ENCODE measurements around the gene NEUROD4.
"Not testable (repeated sequence)": the region's sequence is repeated elsewhere in the genome, so short reads cannot be mapped to it uniquely, and the experiment has no call there.

The NEUROD4 gene

DNA sequence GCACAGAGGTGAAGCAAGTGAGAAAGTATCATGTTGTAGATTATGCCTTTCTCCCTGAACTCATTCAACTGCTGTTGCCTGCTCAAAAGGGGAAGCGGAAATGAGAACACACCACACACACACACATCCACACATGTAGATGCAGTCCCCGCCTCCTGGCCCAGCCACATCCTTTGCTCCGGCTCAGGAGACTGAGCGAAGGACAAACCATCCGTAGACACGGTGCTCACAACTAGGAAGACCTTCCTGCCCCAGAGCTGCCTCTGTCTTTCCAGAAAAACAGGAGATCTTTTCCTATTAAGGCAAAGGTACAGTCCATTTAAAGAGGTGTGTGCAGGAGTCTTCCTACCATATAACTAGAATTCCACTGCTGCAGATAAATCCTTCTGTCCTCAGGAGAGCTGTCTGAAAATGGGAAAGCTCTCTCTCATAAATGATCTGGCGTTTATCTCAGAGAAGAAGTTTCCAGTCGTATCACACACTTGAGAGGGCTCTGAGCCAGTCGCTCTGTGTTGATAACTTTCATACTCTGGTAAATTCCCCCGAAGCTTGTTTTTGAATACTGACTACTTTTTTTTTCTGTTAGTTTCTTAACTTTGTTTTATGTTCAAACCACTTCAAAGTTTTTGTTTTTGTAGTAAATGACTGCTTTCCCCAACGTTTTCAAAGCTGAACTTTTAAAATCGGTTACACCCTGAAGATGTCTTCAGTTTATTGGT, 35.0 kb upstream of the NEUROD4 start, which contains the start of gene TESPA1:
Gene TESPA1 (minus strand): TSS at position 105 of the 719 bp plus-strand sequence. CDS start 10,200 bp downstream, outside the sequence.
- no peak for DNase-seq (ENCODE audit: low read depth)
- H3K9ac ChIP-seq (ENCODE audit: low read length) = no peak within 1 kb of the TSS
- no peak within 1 kb of the TSS for H3K4me3 ChIP-seq (ENCODE audit: low read length)
- H3K4me1 ChIP-seq (ENCODE audit: control insufficient read depth, insufficient read depth, low read length) = no peaks in the 10 kb centered on the region
- H3K27me3 ChIP-seq (replicated peaks; ENCODE audit: control insufficient read depth, insufficient read depth, low read length) = peaks cover 35% of the 10 kb centered on the region
- H3K9me3 ChIP-seq (ENCODE audit: control insufficient read depth, low read length) = no peaks in the 10 kb centered on the region
- no peaks in the 10 kb centered on the region for H3K36me3 ChIP-seq (ENCODE audit: control insufficient read depth, insufficient read depth, low read length, severe bottlenecking)

DNA sequence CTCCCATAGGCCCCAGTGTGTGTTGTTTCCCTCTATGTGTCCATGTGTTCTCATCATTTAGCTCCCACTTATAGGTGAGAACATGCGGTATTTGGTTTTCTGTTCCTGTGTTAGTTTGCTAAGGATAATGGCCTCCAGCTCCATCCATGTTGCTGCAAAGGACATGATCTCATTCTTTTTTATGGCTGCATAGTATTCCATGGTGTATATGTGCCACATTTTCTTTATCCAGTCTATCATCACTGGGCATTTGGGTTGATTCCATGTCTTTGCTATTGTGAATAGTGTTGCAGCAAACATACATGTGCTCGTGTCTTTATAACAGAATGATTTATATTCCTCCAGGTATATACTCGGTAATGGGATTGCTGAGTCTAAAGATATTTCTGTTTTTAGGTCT, 33.0 kb upstream of the NEUROD4 start:
- not testable (repeated sequence) for H3K9me3 ChIP-seq (ENCODE audit: control insufficient read depth, low read length); DNase-seq (ENCODE audit: low read depth); H3K36me3 ChIP-seq (ENCODE audit: control insufficient read depth, insufficient read depth, low read length, severe bottlenecking); H3K4me1 ChIP-seq (ENCODE audit: control insufficient read depth, insufficient read depth, low read length); H3K4me3 ChIP-seq (ENCODE audit: low read length); H3K9ac ChIP-seq (ENCODE audit: low read length)
- H3K27me3 ChIP-seq (replicated peaks; ENCODE audit: control insufficient read depth, insufficient read depth, low read length) = peaks cover 46% of the 10 kb centered on the region

DNA sequence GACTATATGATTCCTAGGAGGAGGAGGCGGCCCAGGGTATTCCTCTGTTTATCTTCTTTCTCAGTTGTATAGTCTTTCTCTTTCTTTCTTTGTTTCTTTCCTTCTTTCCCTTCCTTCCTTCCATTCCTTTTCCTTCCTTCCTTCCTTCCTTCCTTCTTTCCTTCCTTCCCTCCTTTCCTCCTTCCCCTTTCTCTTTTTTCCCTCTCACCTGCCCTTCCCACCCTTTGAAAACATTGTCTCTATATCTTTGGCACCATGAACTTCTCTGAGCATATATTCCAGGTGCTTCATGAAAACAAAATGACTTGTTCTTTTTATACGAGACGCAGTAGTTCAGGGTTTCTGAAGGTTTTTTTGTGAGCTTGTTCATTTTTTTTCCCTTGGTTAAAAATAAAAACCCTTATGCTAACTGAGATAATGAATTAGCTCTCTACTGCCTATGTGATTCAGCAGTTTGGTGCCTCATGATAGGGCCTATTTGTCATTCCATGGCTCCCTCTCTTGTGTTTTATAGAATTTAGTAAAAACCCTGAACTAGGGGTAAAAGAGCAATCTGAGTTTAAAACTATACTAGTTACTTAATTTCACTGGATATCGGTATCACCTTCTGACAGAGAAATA, 32.1 kb upstream of the NEUROD4 start:
- Histone ChIP-seq H3K27me3 (replicated peaks; ENCODE audit: control insufficient read depth, insufficient read depth, low read length) (peaks cover 46% of the 10 kb centered on the region), H3K9me3 (ENCODE audit: control insufficient read depth, low read length) (no peaks in the 10 kb centered on the region), H3K4me3 (ENCODE audit: low read length) (no peak overlapping the region), H3K4me1 (ENCODE audit: control insufficient read depth, insufficient read depth, low read length) (no peaks in the 10 kb centered on the region), H3K9ac (ENCODE audit: low read length) (no peak overlapping the region), H3K36me3 (ENCODE audit: control insufficient read depth, insufficient read depth, low read length, severe bottlenecking) (no peaks in the 10 kb centered on the region)
- no peak for DNase-seq (ENCODE audit: low read depth)

DNA sequence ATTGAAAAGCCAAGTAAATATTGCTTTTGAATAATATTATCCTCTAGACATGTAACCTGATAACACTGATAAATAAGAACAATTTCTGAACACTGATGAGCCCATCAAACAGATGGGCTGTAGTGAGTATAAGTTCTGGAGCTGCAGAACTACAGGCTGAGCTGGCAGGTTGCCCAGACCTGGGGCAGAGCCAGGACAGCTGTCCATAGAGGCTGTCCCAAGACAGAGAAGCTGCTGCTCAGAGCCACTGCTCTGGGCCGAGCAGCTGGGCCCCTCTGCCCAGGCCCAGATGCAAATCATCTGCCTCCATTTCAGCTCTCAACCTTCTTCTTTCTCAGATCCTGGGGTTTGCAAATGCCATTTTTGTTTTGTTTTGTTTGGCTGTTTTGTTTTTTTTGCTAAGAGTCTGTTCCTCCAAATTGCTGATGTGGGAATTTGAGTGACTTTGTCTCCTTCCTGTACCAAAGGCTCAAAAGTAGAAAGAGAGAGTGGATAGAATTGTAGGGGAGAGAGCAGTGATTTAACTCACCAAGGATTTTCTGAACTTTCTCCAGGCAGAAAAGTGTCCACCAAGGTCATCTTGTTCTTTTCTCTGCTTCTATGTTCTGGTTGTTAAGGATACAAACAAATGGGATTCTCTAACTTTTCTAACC, 31.2 kb upstream of the NEUROD4 start:
- DNase-seq (ENCODE audit: low read depth) = peak; percentile 10
- Histone ChIP-seq H3K27me3 (replicated peaks; ENCODE audit: control insufficient read depth, insufficient read depth, low read length) (peaks cover 40% of the 10 kb centered on the region), H3K9ac (ENCODE audit: low read length) (no peak overlapping the region), H3K36me3 (ENCODE audit: control insufficient read depth, insufficient read depth, low read length, severe bottlenecking) (no peaks in the 10 kb centered on the region), H3K4me3 (ENCODE audit: low read length) (no peak overlapping the region), H3K9me3 (ENCODE audit: control insufficient read depth, low read length) (no peaks in the 10 kb centered on the region), H3K4me1 (ENCODE audit: control insufficient read depth, insufficient read depth, low read length) (no peaks in the 10 kb centered on the region)

DNA sequence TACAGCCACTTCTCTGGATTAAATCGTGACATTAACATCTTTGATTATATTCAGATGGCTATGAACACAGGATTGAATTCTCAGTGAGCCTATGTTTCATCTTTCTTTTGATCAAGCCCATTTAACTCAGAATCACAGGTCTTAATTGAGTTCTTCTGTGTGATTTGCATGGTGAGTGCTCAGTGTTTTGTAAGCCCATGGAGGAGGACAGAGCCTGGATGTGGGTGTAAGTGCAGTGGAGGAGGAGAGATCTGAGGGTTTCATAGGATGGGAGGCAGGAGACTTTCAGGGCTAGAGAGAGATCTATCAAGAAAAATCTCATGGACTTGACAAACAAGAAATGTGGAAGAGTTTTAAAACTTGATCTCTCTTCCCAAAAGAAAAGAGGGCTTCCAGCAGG, 29.9 kb upstream of the NEUROD4 start:
- Histone ChIP-seq H3K36me3 (ENCODE audit: control insufficient read depth, insufficient read depth, low read length, severe bottlenecking) (no peaks in the 10 kb centered on the region), H3K9ac (ENCODE audit: low read length) (no peak overlapping the region), H3K4me1 (ENCODE audit: control insufficient read depth, insufficient read depth, low read length) (no peaks in the 10 kb centered on the region), H3K9me3 (ENCODE audit: control insufficient read depth, low read length) (no peaks in the 10 kb centered on the region), H3K27me3 (replicated peaks; ENCODE audit: control insufficient read depth, insufficient read depth, low read length) (peaks cover 29% of the 10 kb centered on the region), H3K4me3 (ENCODE audit: low read length) (no peak overlapping the region)
- no peak for DNase-seq (ENCODE audit: low read depth)

DNA sequence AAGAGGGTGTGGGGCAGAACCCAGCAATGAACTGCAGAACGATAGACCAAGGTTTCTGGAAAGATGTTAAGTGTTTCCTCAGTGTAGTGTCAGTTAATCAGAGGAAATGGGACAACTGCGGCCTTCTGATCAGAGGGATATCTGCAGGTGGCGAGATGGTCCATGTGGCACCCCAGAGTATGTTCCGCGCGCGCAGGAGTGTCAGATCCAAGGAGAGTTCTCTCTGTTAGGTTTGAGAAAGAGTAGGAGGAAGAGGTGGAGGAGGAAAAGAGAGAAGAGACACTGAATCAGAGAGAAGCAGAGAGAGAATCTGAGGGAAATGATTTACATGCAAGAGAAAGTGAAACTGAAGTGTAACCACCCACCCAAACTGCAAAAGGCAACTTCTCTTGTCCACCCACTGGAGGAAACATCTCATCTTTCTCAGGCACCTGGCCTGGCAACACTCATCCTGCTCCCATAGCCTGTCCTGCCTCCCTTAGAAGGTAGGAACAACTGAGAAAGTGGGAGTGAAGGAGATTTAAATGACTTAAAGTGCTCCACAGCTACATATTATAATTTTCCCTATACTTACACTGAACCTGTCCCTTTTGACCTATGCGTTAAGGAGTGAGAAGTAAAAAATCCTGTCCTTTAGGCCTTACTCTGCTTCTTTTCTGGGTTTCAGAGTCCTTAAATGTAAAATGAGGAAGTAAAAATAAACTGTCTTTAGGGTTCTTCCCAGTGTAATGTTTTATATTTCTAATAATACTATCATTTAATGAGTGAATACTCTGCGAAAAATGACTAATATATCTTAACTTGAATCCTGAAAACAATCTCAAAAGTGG, 28.4 kb upstream of the NEUROD4 start:
- Histone ChIP-seq H3K9me3 (ENCODE audit: control insufficient read depth, low read length) (no peaks in the 10 kb centered on the region), H3K27me3 (replicated peaks; ENCODE audit: control insufficient read depth, insufficient read depth, low read length) (peaks cover 25% of the 10 kb centered on the region), H3K36me3 (ENCODE audit: control insufficient read depth, insufficient read depth, low read length, severe bottlenecking) (no peaks in the 10 kb centered on the region), H3K4me3 (ENCODE audit: low read length) (no peak overlapping the region), H3K9ac (ENCODE audit: low read length) (no peak overlapping the region), H3K4me1 (ENCODE audit: control insufficient read depth, insufficient read depth, low read length) (no peaks in the 10 kb centered on the region)
- no peak for DNase-seq (ENCODE audit: low read depth)

GRCh38 chr12:54991991-54992375, 27.8 kb upstream of the NEUROD4 start:
- no peak for DNase-seq (ENCODE audit: low read depth)
- no peaks in the 10 kb centered on the region for H3K36me3 ChIP-seq (ENCODE audit: control insufficient read depth, insufficient read depth, low read length, severe bottlenecking)
- no peaks in the 10 kb centered on the region for H3K4me1 ChIP-seq (ENCODE audit: control insufficient read depth, insufficient read depth, low read length)

GRCh38 chr12:54993181-54993835, 26.5 kb upstream of the NEUROD4 start:
- H3K36me3 ChIP-seq (ENCODE audit: control insufficient read depth, insufficient read depth, low read length, severe bottlenecking) = no peaks in the 10 kb centered on the region
- peaks cover 40% of the 10 kb centered on the region for H3K27me3 ChIP-seq (replicated peaks; ENCODE audit: control insufficient read depth, insufficient read depth, low read length)
- H3K9me3 ChIP-seq (ENCODE audit: control insufficient read depth, low read length) = no peaks in the 10 kb centered on the region
- no peak overlapping the region for H3K9ac ChIP-seq (ENCODE audit: low read length)
- no peak overlapping the region for H3K4me3 ChIP-seq (ENCODE audit: low read length)
- no peaks in the 10 kb centered on the region for H3K4me1 ChIP-seq (ENCODE audit: control insufficient read depth, insufficient read depth, low read length)
- peak; percentile 83 for DNase-seq (ENCODE audit: low read depth)

More at GRCh38 chr12:54991991-54992375, 27.8 kb upstream of the NEUROD4 start:
- H3K27me3 ChIP-seq (replicated peaks; ENCODE audit: control insufficient read depth, insufficient read depth, low read length) = peaks cover 29% of the 10 kb centered on the region
- no peak overlapping the region for H3K9ac ChIP-seq (ENCODE audit: low read length)
- no peaks in the 10 kb centered on the region for H3K9me3 ChIP-seq (ENCODE audit: control insufficient read depth, low read length)
- H3K4me3 ChIP-seq (ENCODE audit: low read length) = no peak overlapping the region

GRCh38 chr12:54996205-54996604, 23.6 kb upstream of the NEUROD4 start:
- no peak overlapping the region for H3K4me3 ChIP-seq (ENCODE audit: low read length)
- no peak overlapping the region for H3K9ac ChIP-seq (ENCODE audit: low read length)
- no peaks in the 10 kb centered on the region for H3K4me1 ChIP-seq (ENCODE audit: control insufficient read depth, insufficient read depth, low read length)
- DNase-seq (ENCODE audit: low read depth) = no peak
- H3K9me3 ChIP-seq (ENCODE audit: control insufficient read depth, low read length) = no peaks in the 10 kb centered on the region
- peaks cover 44% of the 10 kb centered on the region for H3K27me3 ChIP-seq (replicated peaks; ENCODE audit: control insufficient read depth, insufficient read depth, low read length)
- H3K36me3 ChIP-seq (ENCODE audit: control insufficient read depth, insufficient read depth, low read length, severe bottlenecking) = no peaks in the 10 kb centered on the region

DNA sequence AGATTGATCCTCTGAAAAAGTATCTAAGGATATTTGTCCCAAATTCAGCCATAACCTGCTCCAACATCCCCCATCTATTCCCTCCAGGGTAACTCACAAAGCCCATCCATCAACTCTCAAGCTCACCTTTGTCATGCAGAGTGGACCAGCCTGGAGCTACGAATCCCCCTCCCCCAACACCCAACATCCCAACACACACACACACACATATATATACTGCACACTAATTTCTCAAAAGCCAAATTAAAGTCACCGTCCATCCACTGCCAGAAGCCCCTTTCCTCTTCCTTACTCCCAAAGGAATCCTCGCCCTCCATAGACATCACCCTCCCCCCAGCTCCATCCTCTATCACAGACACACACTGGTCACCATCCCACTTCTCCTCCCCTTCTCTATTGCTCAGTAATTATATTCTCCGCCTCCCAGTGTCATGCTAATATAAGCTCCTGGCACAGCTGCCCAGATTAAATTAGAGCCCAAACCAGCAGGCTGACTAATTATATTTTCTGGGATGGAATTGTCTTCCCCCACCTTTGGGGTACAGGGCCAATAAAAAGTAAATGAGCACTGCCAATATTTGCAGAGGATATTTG, 21.7 kb upstream of the NEUROD4 start:
- no peaks in the 10 kb centered on the region for H3K36me3 ChIP-seq (ENCODE audit: control insufficient read depth, insufficient read depth, low read length, severe bottlenecking)
- H3K27me3 ChIP-seq (replicated peaks; ENCODE audit: control insufficient read depth, insufficient read depth, low read length) = peaks cover 51% of the 10 kb centered on the region
- no peaks in the 10 kb centered on the region for H3K4me1 ChIP-seq (ENCODE audit: control insufficient read depth, insufficient read depth, low read length)
- no peak overlapping the region for H3K9ac ChIP-seq (ENCODE audit: low read length)
- DNase-seq (ENCODE audit: low read depth) = no peak
- no peak overlapping the region for H3K4me3 ChIP-seq (ENCODE audit: low read length)
- H3K9me3 ChIP-seq (ENCODE audit: control insufficient read depth, low read length) = no peaks in the 10 kb centered on the region

All from adipocyte (in vitro differentiated cells).